Measurements from ENCODE around the gene MTF2. TPM values are rescaled to one million over a fixed set of nuclear protein-coding genes. Genes with fewer than 3 reads are reported as not detected.
"Not testable (repeated sequence)": the region's sequence is repeated elsewhere in the genome, so short reads cannot be mapped to it uniquely, and the experiment has no call there.

Gene MTF2
- total and polyA plus RNA-seq, 4 donors: 3.2 to 17.8 (median 12.6) TPM

- no peak overlapping the region for H3K27ac ChIP-seq (ENCODE audit: low read depth in 1 of 2, low read length in 2 of 2)
- 86% methylated on average over 2 of the region's 2 CpGs for WGBS
Measured at GRCh38 chr1:93164816-93165215, 85.7 kb downstream of the MTF2 start.

GRCh38 chr1:93165895-93166294 is 86.8 kb downstream of the MTF2 start:
- not testable (repeated sequence) for H3K4me3 ChIP-seq (ENCODE audit: low read depth in 1 of 3, low read length in 3 of 3); H3K9ac ChIP-seq (ENCODE audit: low read depth in 1 of 2, low read length in 2 of 2); H3K36me3 ChIP-seq (ENCODE audit: control insufficient read depth in 4 of 4, insufficient read depth in 3 of 4, low read depth in 1 of 4, low read length in 3 of 4); H3K9me3 ChIP-seq (ENCODE audit: control insufficient read depth in 4 of 4, low read length in 3 of 4); H3K4me1 ChIP-seq (ENCODE audit: control insufficient read depth in 4 of 4, insufficient read depth in 4 of 4, low read length in 3 of 4); H3K27ac ChIP-seq (ENCODE audit: low read depth in 1 of 2, low read length in 2 of 2); DNase-seq (ENCODE audit: low spot score); H3K27me3 ChIP-seq (ENCODE audit: control insufficient read depth in 4 of 4, insufficient read depth in 4 of 4, low read length in 3 of 4)
- WGBS: 97% methylated on average over 1 of the region's 1 CpG

More at GRCh38 chr1:93164816-93165215, 85.7 kb downstream of the MTF2 start:
- no peaks in the 10 kb centered on the region for H3K9me3 ChIP-seq (ENCODE audit: control insufficient read depth in 4 of 4, low read length in 3 of 4)
- H3K4me1 ChIP-seq (ENCODE audit: control insufficient read depth in 4 of 4, insufficient read depth in 4 of 4, low read length in 3 of 4): peaks cover 0 to 6% (median 2%) of the 10 kb centered on the region in 4 donors
- no peak overlapping the region for H3K4me3 ChIP-seq (ENCODE audit: low read depth in 1 of 3, low read length in 3 of 3)
- H3K36me3 ChIP-seq (ENCODE audit: control insufficient read depth in 4 of 4, insufficient read depth in 3 of 4, low read depth in 1 of 4, low read length in 3 of 4): peaks cover 0 to 6% (median 3%) of the 10 kb centered on the region in 4 donors
- TF ChIP-seq EGR1 (IDR thresholded peaks at IDR 0.05; ENCODE audit: low read depth in 2 of 2) (no peak), TAF1 (conservative IDR thresholded peaks at IDR 0.05) (no peak), HNF4A (conservative IDR thresholded peaks at IDR 0.05) (no peak), ZBTB33 (IDR thresholded peaks at IDR 0.05) (no peak), REST (IDR thresholded peaks at IDR 0.05) (no peak), NR2F2 (IDR thresholded peaks at IDR 0.05) (no peak), FOXA1 (IDR thresholded peaks at IDR 0.05) (no peak), MAX (IDR thresholded peaks at IDR 0.05) (no peak), ATF3 (IDR thresholded peaks at IDR 0.05) (no peak), SP1 (IDR thresholded peaks at IDR 0.05) (no peak), RAD21 (IDR thresholded peaks at IDR 0.05) (no peak), YY1 (IDR thresholded peaks at IDR 0.05) (no peak), JUND (IDR thresholded peaks at IDR 0.05) (no peak)
- no peak overlapping the region for H3K9ac ChIP-seq (ENCODE audit: low read depth in 1 of 2, low read length in 2 of 2)
- DNase-seq (ENCODE audit: low spot score): no peak
- H3K27me3 ChIP-seq (ENCODE audit: control insufficient read depth in 4 of 4, insufficient read depth in 4 of 4, low read length in 3 of 4): no peaks in the 10 kb centered on the region

GRCh38 chr1:93167006-93167405 is 87.9 kb downstream of the MTF2 start:
- Histone ChIP-seq H3K9ac (ENCODE audit: low read depth in 1 of 2, low read length in 2 of 2) (no peak overlapping the region), H3K27ac (ENCODE audit: low read depth in 1 of 2, low read length in 2 of 2) (no peak overlapping the region), H3K27me3 (ENCODE audit: control insufficient read depth in 4 of 4, insufficient read depth in 4 of 4, low read length in 3 of 4) (no peaks in the 10 kb centered on the region), H3K4me1 (ENCODE audit: control insufficient read depth in 4 of 4, insufficient read depth in 4 of 4, low read length in 3 of 4) (peaks cover 4 to 10% (median 7%) of the 10 kb centered on the region in 4 donors), H3K9me3 (ENCODE audit: control insufficient read depth in 4 of 4, low read length in 3 of 4) (no peaks in the 10 kb centered on the region), H3K4me3 (ENCODE audit: low read depth in 1 of 3, low read length in 3 of 3) (no peak overlapping the region), H3K36me3 (ENCODE audit: control insufficient read depth in 4 of 4, insufficient read depth in 3 of 4, low read depth in 1 of 4, low read length in 3 of 4) (peaks cover 0 to 6% (median 0%) of the 10 kb centered on the region in 4 donors)
- DNase-seq (ENCODE audit: low spot score): no peak
- TF ChIP-seq ZBTB33 (IDR thresholded peaks at IDR 0.05) (no peak), MAX (IDR thresholded peaks at IDR 0.05) (no peak), CTCF (IDR thresholded peaks at IDR 0.05; ENCODE audit: low read depth, low read length, missing input control) (no peak), EGR1 (IDR thresholded peaks at IDR 0.05; ENCODE audit: low read depth in 2 of 2) (no peak), RXRA (IDR thresholded peaks at IDR 0.05) (no peak), ATF3 (IDR thresholded peaks at IDR 0.05) (no peak)

Measured in liver (tissue), 9 donors.